ENCODE measurements around the gene WFIKKN2.

GRCh38 chr17:50835301-50836234 is at the start of gene WFIKKN2:
- no peak for TF ChIP-seq FOXM1 (IDR thresholded peaks at IDR 0.05; ENCODE audit: borderline replicate concordance, low read depth)
- no peak for TF ChIP-seq CEBPB (IDR thresholded peaks at IDR 0.05)
- TF ChIP-seq MAX (IDR thresholded peaks at IDR 0.05) = no peak
- TF ChIP-seq ZBTB7A (IDR thresholded peaks at IDR 0.05; ENCODE audit: low read depth) = no peak
- no peak for TF ChIP-seq YY1 (IDR thresholded peaks at IDR 0.05; ENCODE audit: low read depth)
- TF ChIP-seq TAF1 (IDR thresholded peaks at IDR 0.05; ENCODE audit: low read depth) = no peak
- TF ChIP-seq REST (IDR thresholded peaks at IDR 0.05; ENCODE audit: low read depth) = no peak
